Activated naive CD4-positive, alpha-beta T cell treated with anti-CD3 and anti-CD28 coated beads, Interleukin-2, amount 50 U/mL, for 72 hours (primary cell): ENCODE data around the gene C14orf119. TPM values are rescaled to one million over a fixed set of nuclear protein-coding genes. Genes with fewer than 3 reads are reported as not detected.
A peak's percentile ranks its signal among the peaks of the same experiment; 100 is the strongest.
"Not testable (repeated sequence)": the region's sequence is repeated elsewhere in the genome, so short reads cannot be mapped to it uniquely, and the experiment has no call there.

Experiments
- ATAC-seq, 2 donors: fragments of 150-1000 bp; cut with Tn5 transposase; 2 replicates each; pipeline ENCODE4 v1.10.0; 2021; ENCODE audit warnings: mild to moderate bottlenecking in 2 of 2, moderate library complexity in 2 of 2
- DNase-seq, 2 donors: peaks; one replicate each; pipeline ENCODE4 v3.0.0; 2021 to 2022; ENCODE audit warnings: low spot score in 2 of 2
- H3K27ac Mint-ChIP-seq, 2 donors: one replicate each; pipeline ENCODE4 v1.8.0; 2022; ENCODE audit warnings: mild to moderate bottlenecking in 2 of 2, mixed read lengths in 2 of 2
- H3K36me3 Mint-ChIP-seq, 2 donors: one replicate each; pipeline ENCODE4 v1.8.0; 2022; ENCODE audit warnings: mixed read lengths in 2 of 2
- H3K9me3 Mint-ChIP-seq, 2 donors: one replicate each; pipeline ENCODE4 v1.8.0; 2022; ENCODE audit warnings: mixed read lengths in 2 of 2
- total RNA-seq, 2 donors: library from RNA; stranded (reverse); gene quantifications; one replicate each; pipeline ENCODE4 v1.2.3, GENCODE V29; 2022

Gene C14orf119
- total RNA-seq, 2 donors from 2014 or later, result 36.5 to 49.1 TPM

- ATAC-seq, result peak; percentile 43 to 56
- H3K27ac Mint-ChIP-seq, result no peak within 1 kb of the TSS
- DNase-seq, result peak in 1 of 2 donors; percentile 99
- no peaks in the 10 kb centered on the region for H3K9me3 Mint-ChIP-seq
- peaks cover 29 to 38% of the 10 kb centered on the region in 2 donors for H3K36me3 Mint-ChIP-seq
These were observed 574 bp upstream of the C14orf119 start, which contains the start of gene ACIN1 for GRCh38 chr14:23094666-23095195. Gene ACIN1 (minus strand): TSS chr14:23095136. CDS start chr14:23095112, 24 bp downstream.

- peaks cover 16 to 22% of the 10 kb centered on the region in 2 donors for H3K36me3 Mint-ChIP-seq
- ATAC-seq, result no peak
- H3K9me3 Mint-ChIP-seq, result no peaks in the 10 kb centered on the region
- no peak for DNase-seq
- no peak overlapping the region for H3K27ac Mint-ChIP-seq
These were observed 2.5 kb downstream of the C14orf119 start for GRCh38 chr14:23097786-23098185.

GRCh38 chr14:23099212-23099861 is 4.0 kb downstream of the C14orf119 start:
- DNase-seq, result no peak
- no peaks in the 10 kb centered on the region for H3K9me3 Mint-ChIP-seq
- H3K36me3 Mint-ChIP-seq, result peaks cover 15 to 16% of the 10 kb centered on the region in 2 donors
- H3K27ac Mint-ChIP-seq, result peak overlapping the region in 1 of 2 donors; percentile 2
- ATAC-seq, result no peak

- no peaks in the 10 kb centered on the region for H3K9me3 Mint-ChIP-seq
- H3K36me3 Mint-ChIP-seq, result peaks cover 15% of the 10 kb centered on the region in 2 donors
- no peak for DNase-seq
- ATAC-seq, result no peak
- peak overlapping the region in 1 of 2 donors; percentile 54 for H3K27ac Mint-ChIP-seq
These were observed 6.1 kb downstream of the C14orf119 start for GRCh38 chr14:23101213-23101970.

- DNase-seq (no peak), ATAC-seq (no peak)
- Mint-ChIP-seq H3K9me3 (no peaks in the 10 kb centered on the region), H3K27ac (peak overlapping the region; percentile 51 to 54), H3K36me3 (peaks cover 8% of the 10 kb centered on the region in 2 donors)
These were observed 6.8 kb downstream of the C14orf119 start for GRCh38 chr14:23101986-23102625.

- DNase-seq, result no peak
- no peak overlapping the region for H3K27ac Mint-ChIP-seq
- no peaks in the 10 kb centered on the region for H3K9me3 Mint-ChIP-seq
- H3K36me3 Mint-ChIP-seq, result peaks cover under 1 to 3% of the 10 kb centered on the region in 2 donors
- no peak for ATAC-seq
These were observed 7.5 kb downstream of the C14orf119 start for GRCh38 chr14:23102801-23103200.

- no peak overlapping the region for H3K27ac Mint-ChIP-seq
- ATAC-seq (no peak), DNase-seq (no peak)
- H3K9me3 Mint-ChIP-seq, result no peaks in the 10 kb centered on the region
- H3K36me3 Mint-ChIP-seq, result no peaks in the 10 kb centered on the region
These were observed 8.3 kb downstream of the C14orf119 start for GRCh38 chr14:23103581-23103980.

- ATAC-seq, result no peak
- DNase-seq, result no peak
- H3K36me3 Mint-ChIP-seq, result no peaks in the 10 kb centered on the region
- peak overlapping the region in 1 of 2 donors; percentile 31 for H3K27ac Mint-ChIP-seq
- no peaks in the 10 kb centered on the region for H3K9me3 Mint-ChIP-seq
These were observed 8.8 kb downstream of the C14orf119 start for GRCh38 chr14:23104070-23104590.

- DNase-seq, result no peak
These were observed 9.5 kb downstream of the C14orf119 start, which contains the start of gene CIROP for GRCh38 chr14:23104591-23105347. Gene CIROP (minus strand): TSS chr14:23104989. CDS start chr14:23104920, 69 bp downstream.

GRCh38 chr14:23105348-23105824 is 10.1 kb downstream of the C14orf119 start:
- DNase-seq, result no peak
- ATAC-seq, result no peak
- Mint-ChIP-seq H3K27ac (peak overlapping the region in 1 of 2 donors; percentile 31), H3K9me3 (no peaks in the 10 kb centered on the region), H3K36me3 (no peaks in the 10 kb centered on the region)

More at GRCh38 chr14:23104591-23105347, 9.5 kb downstream of the C14orf119 start, which contains the start of gene CIROP:
- ATAC-seq, result no peak
- Mint-ChIP-seq H3K27ac (peak within 1 kb of the TSS in 1 of 2 donors; percentile 31), H3K9me3 (no peaks in the 10 kb centered on the region), H3K36me3 (no peaks in the 10 kb centered on the region)

GRCh38 chr14:23106747-23107045 is 11.4 kb downstream of the C14orf119 start:
- Mint-ChIP-seq H3K9me3 (no peaks in the 10 kb centered on the region), H3K36me3 (no peaks in the 10 kb centered on the region), H3K27ac (no peak overlapping the region)
- DNase-seq, result no peak
- no peak for ATAC-seq

- H3K36me3 Mint-ChIP-seq, H3K27ac Mint-ChIP-seq, DNase-seq: not testable (repeated sequence)
These were observed 12.3 kb downstream of the C14orf119 start for GRCh38 chr14:23107620-23108019.

GRCh38 chr14:23108169-23108568 is 12.9 kb downstream of the C14orf119 start:
- H3K36me3 Mint-ChIP-seq, DNase-seq, ATAC-seq, H3K27ac Mint-ChIP-seq, H3K9me3 Mint-ChIP-seq: not testable (repeated sequence)

More at GRCh38 chr14:23107620-23108019, 12.3 kb downstream of the C14orf119 start:
- H3K9me3 Mint-ChIP-seq, ATAC-seq: not testable (repeated sequence)

- no peaks in the 10 kb centered on the region for H3K9me3 Mint-ChIP-seq
- H3K36me3 Mint-ChIP-seq, result no peaks in the 10 kb centered on the region
- H3K27ac Mint-ChIP-seq, result no peak overlapping the region
- DNase-seq (no peak), ATAC-seq (no peak)
These were observed 14.5 kb downstream of the C14orf119 start for GRCh38 chr14:23109769-23110168.

- no peak overlapping the region for H3K27ac Mint-ChIP-seq
- no peaks in the 10 kb centered on the region for H3K36me3 Mint-ChIP-seq
These were observed 15.5 kb downstream of the C14orf119 start for GRCh38 chr14:23110579-23111365.

More at GRCh38 chr14:23110579-23111365, 15.5 kb downstream of the C14orf119 start:
- ATAC-seq, result no peak
- no peaks in the 10 kb centered on the region for H3K9me3 Mint-ChIP-seq
- no peak for DNase-seq
